Cardiac septum (tissue), 1 donor: ENCODE measurements around the gene EFL1. TPM values are rescaled to one million over a fixed set of nuclear protein-coding genes. Genes with fewer than 3 reads are reported as not detected.
"Not testable (repeated sequence)": the region's sequence is repeated elsewhere in the genome, so short reads cannot be mapped to it uniquely, and the experiment has no call there.

Source experiments
- DNase-seq: peaks from one replicate; pipeline ENCODE4 v3.0.0-alpha.2; 2020; ENCODE audit warnings: low spot score
- intact Hi-C: fragments of 100-400 bp; cut with DNase I; formaldehyde crosslinking; loops from one replicate; pipeline ENCODE4 v1.14.0; 2022
- total RNA-seq: library from RNA; stranded (reverse); fragmentation: NEBNext Ultra II Directional; extraction: Animal tissue kit (Norgen Biotek cat#: 25700); gene quantifications from one replicate; pipeline ENCODE4 v1.2.1, GENCODE V29; 2021
- donor health status: DM: no; HTN: no; CAD: no.

Gene EFL1
- total RNA-seq, 1 donor from 2014 or later: 10.3 TPM

DNA sequence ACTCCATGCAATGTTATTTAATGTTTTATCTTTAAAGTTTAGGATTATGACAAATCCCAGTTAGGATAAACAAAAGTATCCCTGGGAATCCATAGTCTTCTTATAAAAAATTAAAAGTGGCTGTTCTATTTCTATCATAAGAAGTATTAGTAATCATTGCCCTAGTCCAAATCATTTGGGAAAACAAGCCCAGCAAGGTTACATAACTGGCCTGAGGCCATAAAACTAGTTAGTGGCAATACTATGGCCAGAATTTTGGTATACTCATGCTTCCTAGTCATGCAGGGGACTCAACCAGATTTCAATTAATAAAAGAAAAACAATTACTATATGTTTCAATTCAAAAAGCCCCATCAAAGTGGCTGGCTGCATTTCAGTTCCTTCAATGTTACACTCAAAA lies 50.3 kb downstream of the EFL1 start:
- DNase-seq, intact Hi-C loops: not testable (repeated sequence)

DNA sequence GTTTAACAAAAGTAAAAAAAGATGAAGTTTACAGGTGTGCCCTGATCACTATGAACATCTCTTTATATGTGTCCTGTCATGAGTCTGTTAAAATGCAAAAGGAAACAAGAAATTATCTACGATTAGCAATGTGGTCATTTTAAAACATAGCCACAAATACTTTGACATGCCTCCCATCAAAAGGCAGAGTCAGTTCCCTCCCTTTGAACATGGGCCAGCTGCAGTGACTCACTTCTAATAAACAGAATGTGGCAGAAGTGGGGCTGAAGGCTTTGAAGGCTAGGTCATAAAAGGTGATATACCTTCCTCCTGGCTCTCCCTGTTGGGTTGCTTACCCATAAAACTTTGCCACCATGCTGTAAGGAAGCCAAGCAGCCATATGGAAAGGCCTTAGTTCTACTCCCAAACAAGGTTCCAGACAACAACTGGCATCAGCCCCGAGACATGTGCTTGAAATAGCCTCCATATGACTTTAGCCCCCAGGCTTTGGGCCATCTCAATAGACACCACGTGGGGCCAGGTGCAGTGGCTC lies 52.4 kb downstream of the EFL1 start:
- not testable (repeated sequence) for DNase-seq

DNA sequence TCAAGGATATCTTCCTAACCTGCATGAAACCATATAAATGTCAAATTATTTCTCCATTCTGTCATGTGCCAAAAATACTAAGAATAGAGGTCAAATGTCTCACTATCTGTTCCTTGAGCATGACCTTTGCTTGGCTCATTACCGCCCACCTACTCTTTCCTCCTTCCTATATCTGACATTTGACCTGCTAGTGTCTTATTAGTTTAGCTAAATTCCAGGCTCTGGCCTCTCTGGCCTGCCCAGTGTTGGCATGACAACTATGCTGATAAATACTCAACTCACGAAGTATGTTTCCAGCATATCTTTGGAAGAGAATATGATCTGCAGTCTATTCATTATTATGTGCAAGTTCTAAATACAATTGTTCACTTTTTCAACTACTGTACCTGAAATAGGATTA lies 58.0 kb downstream of the EFL1 start:
- intact Hi-C loops, DNase-seq: not testable (repeated sequence)

More for the DNA sequence above, 52.4 kb downstream of the EFL1 start:
- intact Hi-C loops: not testable (repeated sequence)

DNA sequence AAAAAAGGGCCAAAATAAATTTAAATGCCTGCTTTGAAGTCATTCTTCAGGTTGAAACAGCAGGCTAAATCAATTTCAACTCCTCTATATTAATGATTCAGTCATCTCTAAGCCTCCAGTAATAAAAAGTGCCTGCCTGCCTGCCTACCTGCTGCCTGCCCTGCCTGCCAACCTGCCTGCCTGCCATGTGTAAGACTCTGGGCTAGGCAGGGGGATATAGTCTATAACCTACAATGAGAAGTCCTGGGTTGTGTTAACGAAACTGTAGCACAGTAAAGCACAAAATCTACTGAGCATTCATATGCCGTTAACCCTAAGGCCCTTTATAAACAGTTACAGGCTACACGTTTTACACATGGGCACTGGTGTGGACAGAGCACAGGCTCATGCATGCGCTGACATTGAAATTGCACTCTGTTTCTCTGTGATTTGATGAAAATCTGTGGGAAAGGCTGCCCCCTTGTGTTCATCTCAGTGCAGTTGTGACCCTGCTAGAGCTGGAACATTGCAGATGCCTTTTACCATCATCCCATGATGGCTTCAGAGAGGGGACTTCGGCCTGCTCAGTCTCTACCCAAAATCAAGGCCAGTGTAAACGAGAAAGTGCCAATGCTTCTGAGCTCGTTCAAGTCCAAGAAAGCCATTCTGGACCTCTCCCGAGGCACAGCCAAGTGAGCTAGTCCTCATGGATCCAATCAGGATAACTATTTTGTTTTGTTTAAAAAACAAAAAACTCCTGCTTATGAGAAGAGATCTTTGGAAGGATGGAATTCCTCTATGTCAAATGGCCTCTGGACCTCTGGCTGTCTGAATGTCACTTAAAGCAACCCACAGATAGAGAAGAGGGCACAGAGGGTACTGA lies 64.6 kb downstream of the EFL1 start:
- intact Hi-C loops: loop anchor here (5.0 kb wide), 4 partner anchors 91 to 791 kb away; partner anchors contain the start of gene MEX3B
- DNase-seq: no peak

DNA sequence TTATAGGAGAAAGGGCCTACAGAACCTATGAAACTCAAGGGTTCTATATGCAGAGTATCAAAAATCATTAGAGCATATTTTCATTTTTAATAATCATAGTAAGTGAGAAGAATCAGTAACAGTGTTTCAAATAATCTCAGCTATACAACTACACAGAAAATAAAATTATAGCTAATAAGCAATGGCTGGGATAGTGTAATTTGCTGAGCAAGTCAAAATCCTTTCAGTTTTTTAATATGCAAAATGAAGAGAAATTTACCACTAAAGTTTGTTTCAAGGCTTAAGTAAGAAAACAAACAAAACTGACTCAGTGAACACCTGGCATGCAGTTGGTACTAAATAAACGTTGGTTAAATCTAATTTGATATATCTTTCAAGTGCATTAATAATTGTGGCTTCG lies 66.2 kb downstream of the EFL1 start:
- DNase-seq: no peak
- intact Hi-C loops: loop anchor here (5.0 kb wide), 4 partner anchors 89 to 789 kb away; partner anchors contain the start of gene MEX3B

DNA sequence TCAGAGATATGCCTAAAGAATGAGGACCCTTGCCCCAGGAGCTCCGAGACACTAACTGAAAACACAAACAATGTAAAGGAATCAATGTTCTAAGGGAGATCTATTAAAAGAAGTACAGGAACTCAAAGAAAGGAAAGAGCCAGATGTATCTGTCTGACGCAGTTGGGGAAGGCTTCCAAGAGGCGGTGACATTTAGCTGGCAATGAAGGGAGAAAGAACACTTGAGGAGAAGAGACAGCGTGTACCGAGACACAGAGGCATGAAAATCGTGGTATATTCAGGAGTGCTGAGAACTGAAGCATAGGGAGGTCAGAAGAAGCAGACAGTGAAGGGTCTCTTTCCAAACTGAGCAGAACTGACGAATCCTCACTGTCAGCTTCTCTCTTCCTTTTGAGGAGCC lies 66.7 kb downstream of the EFL1 start:
- intact Hi-C loops: loop anchor here (5.0 kb wide), 4 partner anchors 89 to 789 kb away; partner anchors contain the start of gene MEX3B
- DNase-seq: not testable (repeated sequence)

DNA sequence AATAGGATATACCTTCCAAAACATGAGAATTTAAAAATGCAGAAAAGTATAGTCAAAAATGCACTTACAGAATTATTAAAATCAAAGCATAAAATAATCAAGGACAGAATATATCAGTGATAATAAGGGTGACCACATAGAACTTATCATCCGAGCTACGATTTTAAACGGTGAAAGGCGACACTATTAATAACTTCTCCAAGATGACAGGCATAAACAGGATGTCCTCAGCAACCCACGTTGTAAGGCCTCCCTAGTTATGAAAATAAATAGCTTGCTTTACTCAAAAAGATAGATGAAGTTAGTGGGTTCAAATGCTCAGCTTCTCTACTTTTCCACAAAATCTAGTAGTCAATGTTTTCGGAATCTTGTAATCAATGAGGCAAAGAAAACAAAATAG lies 68.0 kb downstream of the EFL1 start:
- DNase-seq, intact Hi-C loops: not testable (repeated sequence)

DNA sequence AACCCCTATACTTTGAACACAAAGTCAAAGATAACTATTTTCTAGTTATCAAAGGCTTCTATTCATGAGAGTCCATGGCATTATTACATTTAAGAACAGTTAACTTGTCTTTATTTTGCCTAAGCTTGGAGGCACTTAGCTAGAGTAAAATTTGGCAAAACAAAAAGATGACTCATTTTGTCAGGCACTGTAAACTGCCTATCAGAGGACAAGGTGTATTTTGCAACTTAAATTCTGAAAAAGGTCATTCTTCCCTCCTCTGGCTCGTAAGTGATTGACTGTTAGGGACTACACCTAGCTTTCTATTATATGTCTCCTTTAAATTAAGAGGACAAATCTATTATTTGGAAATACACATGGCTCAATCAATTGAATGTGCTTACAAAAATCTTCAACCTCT lies 69.1 kb downstream of the EFL1 start:
- DNase-seq, intact Hi-C loops: not testable (repeated sequence)

DNA sequence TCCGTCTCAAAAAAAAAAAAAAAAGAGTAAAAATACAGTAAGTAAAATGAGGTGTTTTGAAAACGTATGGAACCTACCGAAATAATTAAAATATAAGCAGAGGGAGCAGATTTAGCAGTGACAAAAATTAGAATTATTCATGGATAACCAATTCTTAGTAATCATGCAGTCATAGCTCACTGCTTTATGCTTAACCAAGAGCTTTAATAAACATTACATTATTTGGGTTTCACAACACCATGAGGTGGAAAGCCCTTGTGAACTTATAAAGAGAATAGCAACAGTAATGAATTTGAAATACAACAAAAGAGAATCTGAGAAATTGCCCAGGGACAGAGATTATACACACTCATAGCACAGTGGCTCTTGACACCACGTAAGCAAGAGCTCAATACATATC lies 70.1 kb downstream of the EFL1 start:
- intact Hi-C loops, DNase-seq: not testable (repeated sequence)

DNA sequence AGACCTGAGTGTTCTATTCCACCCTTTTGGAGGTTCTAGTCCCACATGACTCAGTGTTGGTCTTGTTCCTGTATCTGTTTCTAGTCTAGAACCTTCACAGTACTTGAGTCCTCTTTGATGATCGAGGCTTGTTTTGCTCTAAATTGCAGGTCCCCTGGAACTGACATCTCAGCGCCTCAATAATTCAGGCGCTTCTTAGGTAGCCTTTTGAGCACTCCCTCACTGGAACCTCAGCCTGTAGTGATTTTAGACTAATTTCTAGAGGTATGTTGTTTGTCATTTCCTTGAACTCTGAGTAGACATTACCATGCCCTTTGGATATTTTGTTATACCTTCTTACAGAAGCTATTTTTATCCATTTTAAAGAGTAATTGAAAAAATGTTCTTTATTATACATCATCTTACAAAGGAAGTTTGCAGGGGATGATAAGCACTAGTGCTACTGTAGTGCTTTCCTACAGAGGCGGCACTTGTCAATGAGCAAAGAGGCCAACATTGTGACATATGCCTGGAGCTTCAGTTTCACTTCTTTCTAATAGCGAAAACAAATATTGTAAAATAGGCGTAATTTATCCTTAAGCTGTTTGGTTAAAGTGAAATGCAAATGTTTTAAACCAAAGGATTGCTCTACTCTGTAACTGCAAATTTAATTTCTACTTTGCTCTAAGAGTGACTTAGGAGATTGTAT lies 75.7 kb downstream of the EFL1 start:
- no peak for DNase-seq
- intact Hi-C loops: no loop called here

DNA sequence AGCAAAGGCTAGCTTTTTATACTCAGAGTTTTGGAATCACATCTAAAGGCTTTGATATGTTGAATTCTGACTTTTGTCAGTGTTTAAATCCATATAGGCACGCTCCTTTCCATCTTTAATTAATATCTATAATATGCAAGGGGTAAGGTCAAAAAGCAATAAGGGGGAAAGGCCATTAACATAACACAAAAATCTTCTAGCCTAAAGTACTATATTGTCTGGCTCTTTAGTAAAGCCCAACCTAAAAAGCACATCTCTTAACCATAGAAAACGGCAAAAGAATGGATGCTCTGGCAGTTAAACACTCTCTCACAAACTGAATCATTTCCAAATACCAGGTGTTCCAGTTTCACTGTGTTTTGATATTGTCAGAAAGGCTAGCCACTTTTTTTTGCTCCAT lies 76.4 kb downstream of the EFL1 start:
- no peak for DNase-seq
- intact Hi-C loops: no loop called here

DNA sequence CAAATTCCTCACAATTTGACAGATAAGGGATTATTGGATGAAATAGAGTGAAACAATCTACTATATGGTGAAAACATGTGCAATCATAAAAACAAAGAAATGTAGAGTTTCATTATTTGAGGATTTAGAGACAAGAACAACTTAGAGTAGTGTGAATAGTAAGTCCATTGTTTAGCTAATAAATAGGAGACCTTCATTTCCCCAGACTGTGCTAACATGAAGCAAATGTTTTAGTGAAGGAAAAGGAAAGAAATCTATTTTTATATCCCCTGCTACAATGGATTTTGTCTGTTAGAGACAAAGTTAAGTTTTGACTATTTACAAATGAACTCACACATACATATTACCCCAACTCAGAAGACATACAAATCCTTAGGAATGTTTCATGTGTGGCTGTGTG lies 77.8 kb downstream of the EFL1 start:
- intact Hi-C loops: no loop called here

DNA sequence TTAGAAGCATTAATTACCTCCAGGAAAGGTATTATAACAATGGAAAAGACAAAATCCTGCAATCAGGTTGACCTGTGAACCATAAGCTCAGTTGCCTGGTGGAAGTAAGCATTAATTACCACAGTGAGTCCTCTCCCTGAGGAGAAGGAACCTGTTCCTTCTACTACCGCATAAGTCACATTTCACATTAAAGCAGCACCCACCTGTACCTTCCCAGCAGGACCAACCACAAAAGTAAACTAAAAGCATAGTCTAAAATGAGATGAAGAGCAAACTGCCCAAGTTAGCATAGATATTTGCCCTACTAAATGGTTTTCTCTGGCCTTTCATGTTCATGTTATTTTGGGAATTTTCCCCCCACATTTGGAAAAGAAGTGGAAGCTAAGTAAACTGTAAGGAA lies 78.2 kb downstream of the EFL1 start:
- intact Hi-C loops: no loop called here
- DNase-seq: no peak

More for the DNA sequence above, 77.8 kb downstream of the EFL1 start:
- DNase-seq: no peak

DNA sequence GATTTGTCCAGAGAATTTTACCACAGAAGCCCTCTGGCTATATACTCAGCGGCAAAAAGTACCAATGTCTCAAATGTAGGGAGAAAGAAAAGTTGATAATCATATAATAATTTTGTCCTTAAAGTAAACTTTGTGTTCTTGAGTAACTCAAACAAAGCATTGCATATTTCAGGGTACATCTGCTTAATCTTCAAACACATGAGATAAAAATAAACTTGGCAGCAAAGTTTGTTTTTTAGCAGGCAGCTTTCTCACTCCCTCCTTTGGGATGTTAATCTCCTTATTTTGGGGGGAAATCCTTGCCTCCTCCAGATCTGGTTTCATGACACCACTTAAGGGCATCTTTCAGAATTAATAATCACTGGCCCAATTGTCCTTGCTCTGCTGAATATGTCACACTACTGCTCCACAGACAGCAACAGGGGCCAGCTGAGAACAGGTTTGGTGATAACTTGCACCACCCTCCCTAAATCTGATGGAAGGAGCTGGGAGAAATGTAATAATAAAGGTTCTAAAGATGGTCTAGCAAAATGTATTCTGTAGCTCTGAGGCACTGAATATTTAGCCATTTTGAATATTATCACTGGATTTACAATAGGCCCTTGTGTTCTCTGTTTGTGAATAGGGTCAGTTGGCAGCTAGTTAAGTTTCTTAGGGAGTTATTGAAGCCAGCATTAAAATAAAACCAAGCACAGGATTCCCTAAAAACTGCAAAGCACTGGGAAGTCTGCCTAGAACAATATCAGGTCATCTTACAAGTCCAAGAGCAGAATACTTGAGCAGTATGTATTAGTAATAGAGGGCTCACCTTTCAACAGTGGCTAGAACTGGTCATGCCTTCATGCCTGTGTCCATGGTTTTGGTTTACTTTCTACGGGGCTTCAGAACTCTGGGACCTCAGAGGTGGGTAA lies 79.2 kb downstream of the EFL1 start:
- no peak for DNase-seq
- intact Hi-C loops: no loop called here

DNA sequence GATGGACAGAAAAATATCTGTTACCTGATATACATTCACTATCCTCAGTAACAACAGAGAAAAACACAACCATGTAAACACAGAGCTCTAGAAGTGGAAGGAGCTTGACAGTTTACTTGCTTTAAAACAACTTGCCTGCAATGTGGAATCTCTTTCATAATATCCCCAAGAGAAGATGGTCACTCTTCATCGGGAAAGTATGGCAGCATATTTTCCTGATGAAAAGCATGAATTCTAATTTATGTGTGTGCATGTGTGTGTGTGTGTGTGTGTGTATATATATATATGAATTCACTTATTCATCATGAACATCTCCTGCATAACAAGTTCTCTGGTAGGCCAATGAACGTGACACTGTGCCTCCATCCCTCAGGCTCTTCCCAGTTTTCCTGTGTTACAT lies 81.2 kb downstream of the EFL1 start:
- DNase-seq: no peak
- intact Hi-C loops: no loop called here

DNA sequence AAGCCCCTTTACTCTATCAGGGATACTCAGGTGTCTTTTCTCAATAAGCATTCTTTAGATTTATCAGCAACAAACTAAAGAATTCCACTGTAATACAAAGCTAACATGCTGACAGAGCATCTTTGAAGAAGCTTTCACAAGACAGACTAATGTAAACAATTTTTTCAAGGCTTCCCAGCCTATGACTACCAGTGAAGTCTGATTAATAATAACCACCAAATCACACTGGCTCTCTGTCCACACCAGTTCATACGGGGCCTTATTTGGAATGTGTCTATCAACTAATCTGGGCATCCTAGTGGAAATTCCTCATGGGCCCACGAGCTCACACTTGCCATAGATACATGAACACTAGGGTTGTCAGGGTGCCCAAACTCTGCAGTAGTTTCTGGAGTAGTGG lies 84.5 kb downstream of the EFL1 start:
- intact Hi-C loops: no loop called here
- DNase-seq: no peak

DNA sequence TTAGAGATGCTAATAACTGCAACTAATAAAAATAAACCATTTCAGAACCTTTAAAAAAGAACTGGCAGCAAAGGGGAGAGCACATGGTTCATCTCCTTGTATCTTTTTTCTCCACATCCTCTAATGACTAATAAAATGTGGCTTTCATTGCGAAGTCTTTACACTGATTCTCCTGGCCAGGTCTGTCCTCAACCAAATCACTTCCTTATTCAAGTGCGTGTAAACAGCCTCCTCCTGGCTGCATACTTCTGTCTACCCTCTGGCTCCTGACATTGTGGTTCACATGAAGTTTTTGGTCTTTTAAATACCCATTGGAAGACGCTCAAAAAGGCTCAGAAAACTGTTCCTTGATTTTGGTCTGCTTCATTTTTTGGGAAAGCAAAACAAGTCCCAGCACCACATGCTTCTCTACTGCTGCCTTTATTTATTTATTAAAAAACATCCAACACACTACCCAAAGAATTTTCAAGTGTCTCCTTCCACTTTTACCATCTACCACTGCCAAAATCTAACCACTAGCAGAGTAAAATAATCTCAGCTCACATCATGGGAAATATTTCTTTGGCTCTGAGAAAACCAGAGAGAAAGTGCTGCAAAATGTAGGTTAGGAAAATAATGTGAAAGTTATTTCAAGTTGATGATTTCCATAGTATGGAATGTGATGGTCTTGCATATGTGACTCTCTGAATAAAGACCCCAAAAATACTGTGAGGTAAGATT lies 85.1 kb downstream of the EFL1 start:
- intact Hi-C loops: no loop called here
- no peak for DNase-seq

DNA sequence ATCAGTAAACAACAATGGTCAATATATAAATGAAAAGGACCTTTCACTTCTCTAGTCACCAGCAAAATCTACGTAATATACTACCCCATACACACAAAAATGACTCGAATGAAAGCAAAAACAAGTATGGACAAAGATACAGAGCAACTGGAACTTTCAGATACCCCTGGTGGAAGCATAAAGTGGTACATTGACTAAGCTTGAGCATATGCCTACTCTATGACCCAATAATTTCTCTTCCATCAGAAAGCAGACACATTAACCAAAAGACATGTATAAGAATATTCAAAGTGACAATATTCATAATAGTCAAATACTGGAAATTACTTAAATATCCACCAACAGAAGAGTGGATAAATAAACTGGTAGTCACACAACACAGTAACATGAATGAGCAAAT lies 86.0 kb downstream of the EFL1 start:
- intact Hi-C loops: no loop called here
- DNase-seq: no peak
